IPS-NIHi7 (cell line): ENCODE measurements around the gene LRMDA.
A peak's percentile ranks its signal among the peaks of the same experiment; 100 is the strongest.
"Not testable (repeated sequence)": the region's sequence is repeated elsewhere in the genome, so short reads cannot be mapped to it uniquely, and the experiment has no call there.

Experiments used
- DNase-seq: peaks from one replicate; pipeline ENCODE4 v3.0.0; 2012; ENCODE audit warnings: mixed read lengths; ENCODE audit errors: extremely low spot score

Gene LRMDA

GRCh38 chr10:76045174-76045573, 613.8 kb downstream of the LRMDA start:
- DNase-seq, result no peak

- DNase-seq, result no peak
Measured at GRCh38 chr10:76047521-76047920, 616.1 kb downstream of the LRMDA start.

- DNase-seq, result no peak
Measured at GRCh38 chr10:76049581-76050290, 618.3 kb downstream of the LRMDA start.

- no peak for DNase-seq
Measured at GRCh38 chr10:76050291-76050625, 618.8 kb downstream of the LRMDA start.

- DNase-seq, result peak; percentile 62
Measured at GRCh38 chr10:76051007-76051936, 619.8 kb downstream of the LRMDA start.

- no peak for DNase-seq
Measured at GRCh38 chr10:76052682-76053503, 621.5 kb downstream of the LRMDA start.

DNA sequence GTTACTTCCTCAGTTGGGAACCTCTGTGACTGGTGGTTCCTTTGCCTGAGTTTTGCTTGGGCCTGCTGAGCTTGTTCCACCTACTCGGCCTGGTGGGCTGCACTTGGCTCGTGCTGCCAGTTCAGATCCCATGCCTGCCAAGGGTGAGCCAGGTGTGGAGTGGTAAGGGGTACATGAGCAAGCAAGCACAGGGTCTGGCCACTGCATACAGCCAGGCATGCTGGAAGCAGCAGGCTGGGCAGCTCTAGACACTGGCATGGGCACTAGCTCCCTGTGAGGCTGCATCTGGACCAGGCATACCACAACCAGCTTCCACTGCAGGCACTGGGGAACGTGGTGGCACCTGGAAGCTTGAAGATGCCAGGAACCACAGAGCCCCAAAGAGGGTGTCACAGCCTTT, 624.0 kb downstream of the LRMDA start:
- DNase-seq, result no peak

GRCh38 chr10:76055963-76056362, 624.5 kb downstream of the LRMDA start:
- DNase-seq, result no peak

DNA sequence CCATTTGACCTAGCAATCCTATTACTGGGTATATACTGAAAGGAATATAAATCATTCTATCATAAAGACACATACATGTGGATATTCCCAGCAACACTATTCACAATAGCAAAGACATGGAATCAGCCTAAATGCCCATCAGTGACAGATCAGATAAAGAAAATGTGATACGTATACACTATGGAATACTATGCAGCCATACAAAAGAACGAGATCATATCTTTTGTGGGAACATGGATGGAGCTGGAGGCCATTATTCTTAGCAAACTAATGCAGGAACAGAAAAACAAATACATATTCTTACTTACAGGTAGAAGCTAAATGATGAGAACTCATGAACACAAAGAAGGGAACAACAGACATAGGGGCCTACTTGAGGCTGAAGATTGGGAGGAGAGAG, 629.6 kb downstream of the LRMDA start:
- not testable (repeated sequence) for DNase-seq

- no peak for DNase-seq
Measured at GRCh38 chr10:76066457-76066856, 635.0 kb downstream of the LRMDA start.

DNA sequence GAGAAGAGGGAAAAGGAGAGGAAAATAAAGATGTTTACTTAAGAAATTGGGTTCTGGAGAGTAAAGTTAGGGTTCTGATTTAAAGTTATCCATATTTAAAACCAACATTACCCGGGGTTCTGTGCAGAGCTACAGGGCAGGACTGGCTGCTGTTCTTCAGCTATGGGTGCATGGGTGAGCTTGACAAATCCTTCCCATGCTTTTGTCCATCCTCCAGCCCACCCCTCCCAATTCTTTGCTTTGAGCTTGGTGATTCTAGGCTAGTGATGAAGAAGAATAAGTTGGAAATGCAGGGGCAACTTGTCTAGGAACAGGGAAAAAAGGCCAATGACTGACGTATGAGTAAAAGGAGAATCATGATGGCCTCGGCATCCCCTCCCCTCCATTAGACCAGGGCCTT, 636.0 kb downstream of the LRMDA start:
- no peak for DNase-seq

- DNase-seq, result no peak
Measured at GRCh38 chr10:76068856-76069255, 637.4 kb downstream of the LRMDA start.

- no peak for DNase-seq
Measured at GRCh38 chr10:76070916-76071315, 639.5 kb downstream of the LRMDA start.

GRCh38 chr10:76071653-76072365, 640.4 kb downstream of the LRMDA start:
- no peak for DNase-seq

GRCh38 chr10:76072384-76072783, 641.0 kb downstream of the LRMDA start:
- DNase-seq, result no peak

- no peak for DNase-seq
Measured at GRCh38 chr10:76073524-76073923, 642.1 kb downstream of the LRMDA start.

GRCh38 chr10:76074659-76075058, 643.2 kb downstream of the LRMDA start:
- DNase-seq, result no peak

DNA sequence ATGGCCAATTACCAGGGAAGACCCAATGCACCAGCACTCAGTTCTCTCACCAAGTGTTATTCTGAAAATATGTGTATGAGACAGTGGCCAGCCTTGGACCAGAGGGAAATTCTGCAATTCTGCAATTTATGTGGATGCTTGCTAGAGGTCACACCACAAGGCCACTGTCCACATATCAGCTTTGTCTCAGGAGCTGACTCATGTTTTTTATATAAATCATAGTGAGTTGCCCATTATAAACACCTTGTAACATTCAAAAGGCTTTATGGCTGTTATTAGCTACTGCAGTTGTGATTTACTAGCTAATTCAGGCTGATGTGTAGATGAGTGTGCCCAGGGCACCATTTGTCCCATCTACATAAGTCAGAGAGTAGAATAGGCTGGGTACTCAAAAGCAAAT, 649.0 kb downstream of the LRMDA start:
- no peak for DNase-seq

GRCh38 chr10:76080991-76081390, 649.6 kb downstream of the LRMDA start:
- no peak for DNase-seq

DNA sequence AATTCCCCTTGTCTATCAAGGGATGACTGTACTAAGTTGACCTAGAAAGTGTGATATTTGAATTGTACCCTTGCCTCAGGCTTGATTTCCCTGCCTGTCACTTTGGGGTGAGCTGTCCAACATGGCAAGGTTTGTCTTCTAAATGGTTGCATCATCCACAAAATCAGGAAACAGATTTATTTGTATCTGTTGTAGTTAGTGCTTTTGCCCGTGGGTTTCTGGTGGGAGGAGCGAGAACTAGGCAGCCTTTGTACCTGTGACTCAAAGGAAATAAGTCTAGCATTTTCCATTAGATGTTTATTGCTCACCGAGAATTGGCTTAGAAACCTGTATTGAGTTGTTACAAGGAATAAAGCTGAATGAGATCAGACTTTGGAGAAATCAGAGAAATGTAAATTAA, 650.8 kb downstream of the LRMDA start:
- DNase-seq, result no peak

GRCh38 chr10:76082956-76083355, 651.5 kb downstream of the LRMDA start:
- peak; percentile 85 for DNase-seq
